Measurements from ENCODE around the gene ZNF662.

- TF ChIP-seq EZH2phosphoT487 (IDR thresholded peaks at IDR 0.05; ENCODE audit: insufficient read depth, low read depth): no peak
- TF ChIP-seq EZH2 (IDR thresholded peaks at IDR 0.05; ENCODE audit: insufficient read depth, poor library complexity, severe bottlenecking): no peak
These were observed 4.9 kb upstream of the ZNF662 start for GRCh38 chr3:42901073-42901415.
